DND-41 (cell line): ENCODE results near the gene P3H3.

Source experiments
- EZH2 ChIP-seq: IDR thresholded peaks from 3 replicates; pipeline ENCODE4 v1.6.1; 2012; ENCODE audit warnings: borderline replicate concordance, low read depth, mild to moderate bottlenecking, moderate library complexity, low read length, inconsistent platforms; ENCODE audit not compliant: severe bottlenecking
- TF ChIP-seq, protein P1 (sequence below): IDR thresholded peaks from 2 replicates; pipeline ENCODE4 v1.5.1; 2012; ENCODE audit warnings: borderline replicate concordance, low read length, moderate library complexity, mild to moderate bottlenecking; ENCODE audit not compliant: poor library complexity, severe bottlenecking; ENCODE audit errors: extremely low read depth

- TF ChIP-seq, protein P1, sequence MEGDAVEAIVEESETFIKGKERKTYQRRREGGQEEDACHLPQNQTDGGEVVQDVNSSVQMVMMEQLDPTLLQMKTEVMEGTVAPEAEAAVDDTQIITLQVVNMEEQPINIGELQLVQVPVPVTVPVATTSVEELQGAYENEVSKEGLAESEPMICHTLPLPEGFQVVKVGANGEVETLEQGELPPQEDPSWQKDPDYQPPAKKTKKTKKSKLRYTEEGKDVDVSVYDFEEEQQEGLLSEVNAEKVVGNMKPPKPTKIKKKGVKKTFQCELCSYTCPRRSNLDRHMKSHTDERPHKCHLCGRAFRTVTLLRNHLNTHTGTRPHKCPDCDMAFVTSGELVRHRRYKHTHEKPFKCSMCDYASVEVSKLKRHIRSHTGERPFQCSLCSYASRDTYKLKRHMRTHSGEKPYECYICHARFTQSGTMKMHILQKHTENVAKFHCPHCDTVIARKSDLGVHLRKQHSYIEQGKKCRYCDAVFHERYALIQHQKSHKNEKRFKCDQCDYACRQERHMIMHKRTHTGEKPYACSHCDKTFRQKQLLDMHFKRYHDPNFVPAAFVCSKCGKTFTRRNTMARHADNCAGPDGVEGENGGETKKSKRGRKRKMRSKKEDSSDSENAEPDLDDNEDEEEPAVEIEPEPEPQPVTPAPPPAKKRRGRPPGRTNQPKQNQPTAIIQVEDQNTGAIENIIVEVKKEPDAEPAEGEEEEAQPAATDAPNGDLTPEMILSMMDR, result no peak
- TF ChIP-seq EZH2, result no peak
These were observed 14.8 kb upstream of the P3H3 start for GRCh38 chr12:6813363-6813762.
